DMS79 (cell line): ENCODE data around the gene PRRX2.
"Not testable (repeated sequence)": the region's sequence is repeated elsewhere in the genome, so short reads cannot be mapped to it uniquely, and the experiment has no call there.

Source experiments
- DNase-seq: peaks from one replicate; lab custom pipeline; 2025; lab: John Stamatoyannopoulos, UW

The PRRX2 gene

DNA sequence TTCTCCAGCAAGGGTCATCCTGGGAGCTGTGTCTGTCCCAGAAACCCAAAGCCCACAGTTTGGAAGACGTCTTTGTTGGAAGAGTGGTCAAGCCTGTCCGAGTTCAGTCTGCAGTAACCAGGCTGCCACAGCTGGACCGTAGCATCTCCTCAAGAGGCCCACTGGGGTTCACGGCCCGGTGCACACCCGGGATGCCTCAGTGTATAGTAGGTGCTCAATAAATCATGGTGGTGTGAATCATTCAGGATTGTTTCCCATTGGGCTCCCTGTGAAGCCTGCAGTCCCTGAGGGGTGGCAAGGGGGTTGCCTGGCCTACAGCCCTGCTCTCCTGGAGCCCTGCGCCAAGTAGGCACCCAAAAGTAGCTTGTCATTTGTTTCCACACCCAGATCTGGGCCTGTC lies 10.3 kb upstream of the PRRX2 start:
- DNase-seq = no peak

DNA sequence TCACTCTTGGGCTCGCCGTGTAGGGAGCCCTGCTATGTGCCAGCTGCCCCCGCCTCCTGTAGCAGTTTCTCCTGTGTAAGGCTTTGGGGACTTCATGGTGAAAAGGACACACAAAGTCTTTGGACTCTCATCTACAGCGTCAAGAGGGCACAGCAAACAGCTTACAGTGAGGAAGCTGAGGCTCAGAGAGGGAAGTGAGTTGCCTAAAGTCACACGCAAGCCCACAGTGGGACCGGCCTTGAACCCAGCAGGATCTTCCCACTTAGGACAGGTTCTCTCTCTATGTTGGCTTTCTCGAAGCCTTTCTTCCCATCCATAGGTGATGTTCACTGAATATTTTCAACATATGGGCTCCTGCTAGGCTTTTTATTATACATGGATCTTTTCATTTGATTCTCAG lies 9.8 kb upstream of the PRRX2 start:
- DNase-seq = no peak

DNA sequence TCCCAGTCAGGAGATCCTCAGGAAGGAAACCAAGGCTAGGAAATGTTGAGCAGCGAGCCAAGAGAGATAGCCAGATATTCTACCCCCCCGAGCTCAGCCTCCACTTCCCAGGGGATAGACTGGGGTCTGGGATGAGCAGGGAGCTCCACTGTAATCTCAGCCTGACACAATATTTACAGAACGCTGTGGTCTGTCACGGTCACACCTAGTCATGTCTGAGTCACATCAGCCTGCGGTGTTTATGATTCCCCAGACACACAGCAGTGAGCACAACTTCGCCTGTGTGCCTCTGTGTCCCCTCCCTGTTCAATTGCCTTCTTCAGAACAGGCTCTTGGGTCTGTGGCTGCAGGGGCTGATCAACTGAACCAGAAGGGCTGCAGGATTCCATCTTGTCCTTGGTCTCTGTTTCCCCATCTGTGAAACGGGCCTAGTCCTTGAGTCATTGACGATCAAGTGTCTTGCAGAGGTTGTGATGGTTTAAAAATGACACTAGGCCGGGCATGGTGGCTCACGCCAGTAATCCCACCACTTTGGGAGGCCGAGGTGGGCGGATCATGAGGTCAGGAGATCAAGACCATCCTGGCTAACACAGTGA lies 8.6 kb upstream of the PRRX2 start:
- DNase-seq = no peak

DNA sequence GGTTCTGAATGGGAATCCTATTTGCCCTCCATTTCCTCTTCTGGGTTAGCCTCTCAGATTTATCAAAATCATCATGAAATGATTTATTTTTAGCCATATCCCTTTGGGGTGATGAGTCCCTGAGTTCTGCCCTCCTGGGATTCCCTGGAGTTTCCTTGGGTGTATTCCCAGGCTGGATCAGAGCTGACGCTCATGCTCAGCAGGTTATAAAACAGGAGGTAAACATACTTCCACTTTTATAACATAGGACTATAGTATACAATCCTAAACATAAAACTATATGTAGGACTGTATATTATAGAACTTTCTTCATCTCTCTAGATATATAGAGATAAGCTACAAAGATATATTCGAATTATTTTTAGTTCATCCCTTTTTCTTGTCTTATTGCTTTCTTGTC lies 4.4 kb upstream of the PRRX2 start:
- DNase-seq = no peak

DNA sequence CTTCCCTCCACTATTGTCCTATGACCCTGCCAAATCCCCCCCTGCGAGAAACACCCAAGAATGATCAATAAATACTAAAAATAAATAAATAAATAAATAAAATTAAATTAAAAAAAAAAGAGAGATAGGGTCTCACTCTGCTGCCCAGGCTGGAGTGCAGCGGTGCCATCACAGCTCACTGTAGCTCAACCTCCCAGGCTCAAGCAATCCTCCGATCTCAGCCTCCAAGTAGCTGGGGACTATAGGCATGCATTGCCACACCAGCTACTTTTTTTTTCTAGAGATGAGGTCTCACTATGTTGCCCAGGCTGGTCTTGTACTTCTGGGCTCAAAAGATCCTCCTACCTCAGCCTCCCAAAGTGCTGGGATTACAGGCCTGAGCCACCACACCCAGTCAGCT lies 3.2 kb upstream of the PRRX2 start:
- DNase-seq = not testable (repeated sequence)

DNA sequence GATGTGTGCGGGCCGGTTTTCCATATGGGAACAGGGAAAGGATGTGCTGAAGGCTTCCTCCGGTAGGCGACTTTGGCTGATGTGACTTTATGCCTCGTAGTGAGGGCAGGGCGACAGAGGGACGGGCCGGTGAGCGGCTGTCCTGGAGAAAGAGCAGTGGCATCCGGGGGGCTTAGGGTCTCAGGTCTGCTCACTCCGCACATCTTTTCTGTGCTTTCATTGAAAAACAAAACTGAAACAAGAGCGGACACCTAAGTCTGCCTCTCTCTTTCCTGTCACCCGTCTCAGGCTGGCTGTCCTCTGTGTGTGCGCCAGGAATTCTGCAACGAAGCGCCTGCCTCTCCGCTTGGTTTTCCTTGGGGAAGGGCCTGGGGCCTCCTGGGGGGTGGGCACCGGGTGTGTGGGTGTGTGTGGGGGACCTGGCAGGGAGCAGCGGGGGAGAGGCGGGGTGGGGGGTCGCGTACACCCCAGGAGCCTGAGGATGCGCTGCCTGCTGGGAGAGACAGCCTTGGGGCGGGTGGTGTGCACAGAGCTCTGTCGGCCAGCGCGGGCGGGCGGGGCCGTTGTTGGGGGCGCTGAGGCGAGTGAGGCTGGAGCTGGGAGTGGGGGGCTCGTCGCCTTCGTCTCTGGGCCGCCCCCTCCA lies 580 bp upstream of the PRRX2 start:
- no peak for DNase-seq

DNA sequence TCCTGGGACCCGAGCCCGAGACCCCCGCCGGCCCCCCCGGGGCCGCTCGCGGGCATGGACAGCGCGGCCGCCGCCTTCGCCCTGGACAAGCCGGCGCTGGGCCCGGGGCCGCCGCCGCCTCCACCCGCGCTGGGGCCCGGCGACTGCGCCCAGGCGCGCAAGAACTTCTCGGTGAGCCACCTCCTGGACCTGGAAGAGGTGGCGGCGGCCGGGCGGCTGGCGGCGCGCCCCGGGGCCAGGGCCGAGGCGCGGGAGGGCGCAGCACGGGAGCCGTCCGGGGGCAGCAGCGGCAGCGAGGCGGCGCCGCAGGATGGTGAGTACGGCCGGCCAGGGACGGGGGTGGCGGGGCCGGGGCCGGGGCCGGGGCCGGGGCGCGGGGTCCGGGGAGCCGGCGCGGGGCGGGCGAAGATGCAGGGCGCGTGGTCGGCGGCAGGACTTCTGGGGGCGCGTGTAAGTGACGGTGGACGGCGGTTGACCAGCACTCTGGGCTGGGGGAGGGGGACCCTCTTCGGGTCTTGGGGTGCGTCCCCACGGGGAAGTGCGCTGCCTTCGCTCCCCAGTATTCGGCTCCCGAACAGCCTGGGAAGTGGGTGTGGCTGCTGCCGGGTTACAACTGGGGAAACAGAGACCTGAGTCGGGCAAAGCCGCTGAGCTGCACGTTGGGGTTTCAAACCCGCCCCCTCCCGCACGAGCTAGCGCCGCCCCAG lies 520 bp downstream of the PRRX2 start:
- no peak for DNase-seq

DNA sequence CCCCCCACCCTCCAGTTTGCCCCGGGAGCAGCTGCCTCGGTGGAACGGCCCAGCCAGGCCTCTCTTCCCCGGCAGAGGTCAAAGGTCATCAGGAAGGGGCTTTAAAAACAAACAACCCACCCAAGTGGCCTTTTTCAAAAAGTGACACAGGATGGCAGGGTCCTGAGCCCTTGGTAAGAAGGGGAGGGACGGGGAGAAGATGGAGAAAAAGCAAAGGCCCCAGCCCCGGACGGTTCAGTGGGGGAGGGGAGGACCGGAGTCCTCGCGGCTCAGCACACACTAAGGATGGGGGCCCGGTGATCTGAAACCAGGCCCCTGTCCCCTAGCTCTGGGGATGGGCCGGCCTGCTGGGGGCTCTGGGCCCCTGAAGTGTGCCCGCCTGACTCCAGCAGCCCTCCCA lies 1.1 kb downstream of the PRRX2 start:
- no peak for DNase-seq

DNA sequence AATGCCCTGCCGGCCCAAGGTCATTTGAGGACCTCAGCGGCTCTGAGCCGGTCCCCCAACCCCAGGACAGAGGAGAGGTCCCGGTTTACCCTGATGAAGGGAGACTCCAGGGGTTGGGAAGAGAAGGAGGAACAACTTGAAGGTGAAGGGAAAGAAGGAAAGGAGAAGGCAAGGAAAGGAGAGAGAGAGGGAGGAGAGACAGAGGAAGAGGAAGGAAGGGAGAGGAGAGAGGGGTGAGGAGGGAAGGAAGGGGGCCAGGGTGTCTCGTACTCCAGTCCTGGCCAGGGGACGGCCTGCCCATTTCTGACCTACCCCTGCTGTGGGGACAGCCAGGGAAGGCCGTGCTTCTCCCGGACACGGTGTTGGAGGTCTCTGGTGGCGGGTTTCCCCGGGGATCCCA lies 1.9 kb downstream of the PRRX2 start:
- no peak for DNase-seq

DNA sequence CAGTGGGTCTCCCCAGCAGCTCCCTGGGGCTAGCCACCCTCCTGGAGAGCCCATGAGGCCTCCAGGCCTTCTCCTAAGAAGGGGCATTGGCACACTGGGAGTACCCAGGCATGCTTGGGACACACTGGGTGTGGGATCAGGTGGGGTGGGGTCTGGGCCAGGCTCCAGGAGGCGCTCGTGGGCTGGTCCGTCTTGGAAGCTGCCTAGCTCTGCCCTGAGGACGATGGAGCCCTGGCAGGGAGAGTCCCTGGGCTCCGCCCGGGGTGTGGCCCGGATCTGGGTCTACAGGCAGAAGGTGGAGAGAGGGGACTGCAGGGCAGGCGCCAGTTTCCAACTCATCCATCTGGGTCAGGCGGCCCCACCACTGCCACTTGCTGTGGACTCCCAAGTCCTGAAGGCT lies 2.4 kb downstream of the PRRX2 start:
- DNase-seq = no peak

DNA sequence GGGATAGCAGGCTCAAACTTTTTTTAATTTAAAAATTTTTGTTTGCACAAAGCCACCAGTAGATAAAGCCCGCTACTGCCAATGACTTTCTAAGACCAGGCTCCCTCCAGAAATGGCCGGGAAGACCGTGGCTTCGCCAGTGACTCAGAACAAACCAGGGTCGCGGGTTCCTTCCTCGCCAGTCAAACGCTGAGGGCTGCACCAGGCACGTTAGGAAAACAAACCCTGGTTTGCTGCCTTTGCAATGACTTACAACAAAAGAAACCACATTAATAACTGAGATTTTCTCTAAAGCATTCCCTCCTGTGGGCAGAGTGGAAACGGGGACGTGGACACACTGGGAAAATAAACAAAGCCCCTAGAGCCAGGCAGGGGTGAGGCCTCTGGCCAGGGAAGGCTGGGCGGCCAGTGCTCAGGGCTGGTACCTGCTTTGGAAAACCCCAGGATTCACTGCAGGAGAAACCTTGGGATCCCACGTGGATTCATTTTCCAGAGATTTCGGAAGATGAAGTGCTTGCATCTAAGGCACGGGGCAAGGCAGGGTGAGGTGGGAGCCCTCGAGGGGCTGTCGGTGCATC lies 3.8 kb downstream of the PRRX2 start:
- no peak for DNase-seq

DNA sequence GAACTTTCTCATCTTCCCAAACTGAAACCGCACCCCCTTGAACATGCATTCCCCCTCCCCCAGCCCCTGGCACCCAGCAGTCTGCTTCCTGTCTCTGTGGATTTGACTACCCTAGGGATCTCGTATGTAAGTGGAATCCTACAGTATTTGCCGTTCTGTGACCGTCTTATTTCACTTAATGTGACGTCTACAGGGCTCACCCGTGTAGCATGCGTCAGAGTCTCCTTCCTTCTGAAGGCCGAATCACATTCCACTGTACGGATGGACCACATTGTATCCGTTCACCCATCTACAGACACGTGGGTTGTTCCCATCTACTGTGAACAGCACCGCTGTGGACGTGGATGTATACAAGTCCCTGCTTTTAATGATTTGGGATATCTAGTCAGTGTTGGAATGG lies 4.5 kb downstream of the PRRX2 start:
- DNase-seq = no peak

DNA sequence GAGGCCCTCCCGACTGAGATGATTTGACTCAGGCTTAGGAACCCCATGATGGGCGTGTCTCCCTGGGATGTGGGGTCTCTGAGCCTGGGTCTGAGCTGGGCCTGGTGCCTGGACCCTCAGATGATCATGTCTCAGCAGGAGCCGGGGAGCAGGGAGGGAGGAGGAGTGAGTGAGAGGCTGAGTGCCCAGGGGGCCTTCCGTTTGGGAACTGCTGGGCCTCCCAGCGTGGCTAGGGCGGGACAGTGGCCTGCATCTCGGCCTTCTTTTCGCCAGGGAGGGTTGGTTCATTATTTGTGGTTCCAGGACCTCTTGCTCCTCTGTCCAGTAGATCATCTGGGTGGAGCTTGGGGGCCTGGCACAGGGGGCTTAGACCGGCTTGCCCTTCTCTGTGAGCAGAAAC lies 5.6 kb downstream of the PRRX2 start:
- no peak for DNase-seq

DNA sequence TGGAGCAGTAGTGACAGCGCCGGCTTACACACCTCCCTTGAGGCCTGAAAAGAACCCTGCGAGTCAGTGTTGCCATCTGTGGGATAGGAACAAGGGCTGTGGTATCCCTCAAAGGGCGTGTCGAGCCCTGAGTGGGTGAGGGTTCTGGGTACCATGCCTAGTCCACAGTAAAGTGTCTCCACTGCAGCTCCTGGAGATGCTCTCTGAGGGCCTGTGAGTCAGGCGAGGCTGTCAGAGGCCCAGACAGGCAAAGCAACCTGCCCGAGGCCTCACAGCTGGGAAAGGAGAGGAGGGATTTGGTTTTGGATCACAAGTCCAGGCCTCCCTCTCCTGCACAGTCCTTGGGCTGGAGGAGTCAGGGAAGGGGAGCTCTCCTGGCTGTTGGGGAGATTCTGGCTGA lies 6.1 kb downstream of the PRRX2 start:
- DNase-seq = no peak

DNA sequence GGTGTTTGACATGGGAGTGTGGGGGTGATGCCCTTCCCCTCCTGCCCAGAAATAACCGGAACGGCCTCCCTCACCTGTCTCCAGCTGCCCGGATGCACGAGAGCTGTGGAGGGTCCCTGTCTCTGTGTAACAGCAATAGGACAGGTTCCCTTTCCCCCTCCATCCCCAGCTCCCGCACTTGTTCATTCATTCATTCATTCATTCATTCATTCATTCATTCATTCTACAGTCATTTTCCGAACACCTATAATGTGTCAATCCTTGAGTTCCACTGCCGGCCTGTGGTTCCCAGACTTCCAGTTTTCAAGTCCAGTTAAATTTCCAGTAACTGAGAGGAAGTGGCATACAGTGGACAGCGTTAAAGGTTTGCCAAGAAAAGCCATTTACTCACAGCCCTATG lies 7.3 kb downstream of the PRRX2 start:
- DNase-seq = no peak

DNA sequence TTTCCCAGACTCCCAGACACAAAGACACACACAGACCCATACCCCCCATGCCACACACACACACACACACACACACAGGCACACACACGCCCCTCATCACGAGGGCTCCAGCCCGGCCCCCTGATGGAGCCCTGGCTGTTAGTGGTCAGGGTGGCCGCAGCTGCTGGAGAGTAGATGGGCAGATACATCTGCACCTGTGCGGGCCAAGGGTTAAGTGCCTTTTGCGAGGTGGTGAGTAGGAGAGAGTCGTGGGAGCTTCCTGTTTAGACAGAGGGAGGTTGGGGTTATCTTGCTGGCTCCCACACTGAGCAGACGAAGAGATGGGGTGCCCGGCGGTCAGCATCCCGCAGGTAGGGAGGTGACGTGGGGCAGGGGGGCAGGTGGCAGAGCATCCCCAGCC lies 8.2 kb downstream of the PRRX2 start:
- DNase-seq = no peak

DNA sequence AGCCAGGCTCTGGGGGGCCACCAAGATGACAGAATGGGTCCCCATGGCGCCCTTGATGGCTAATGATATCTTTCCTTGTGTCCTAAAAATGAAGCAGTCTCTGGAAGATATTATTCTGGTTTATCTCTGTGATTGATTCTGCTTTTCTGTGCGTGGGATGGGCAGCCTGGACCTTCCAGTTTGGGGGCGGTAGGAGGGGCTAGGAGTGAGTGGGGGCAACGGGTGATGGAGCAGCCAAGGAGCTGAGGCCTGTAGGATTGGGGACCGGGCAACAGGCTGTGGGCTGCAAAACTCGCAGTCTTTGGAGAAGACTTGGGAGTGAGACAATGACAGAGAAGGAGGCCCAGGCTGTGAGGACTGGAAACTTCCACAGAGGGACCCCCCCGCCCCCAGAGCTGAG lies 8.8 kb downstream of the PRRX2 start:
- no peak for DNase-seq

DNA sequence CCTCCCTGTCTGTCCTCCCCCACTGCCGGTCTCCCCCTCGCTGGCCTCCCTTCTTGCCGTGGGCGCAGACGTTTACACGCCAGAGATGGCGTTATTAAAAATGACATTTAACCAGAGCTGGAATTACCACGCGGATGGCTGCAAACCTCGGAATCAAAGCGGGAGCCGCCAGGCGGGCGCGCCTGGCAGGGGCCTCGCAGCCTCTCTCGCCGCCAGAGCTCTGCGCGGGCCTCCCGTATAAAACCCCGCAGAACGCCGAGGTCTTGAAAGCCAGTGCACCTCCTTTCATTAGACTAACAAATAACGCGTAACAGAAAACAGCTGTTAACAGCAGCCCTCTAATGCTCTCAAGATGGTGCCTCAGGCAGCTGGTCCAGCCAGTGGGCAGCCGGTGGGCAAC lies 10.2 kb downstream of the PRRX2 start:
- DNase-seq = no peak

DNA sequence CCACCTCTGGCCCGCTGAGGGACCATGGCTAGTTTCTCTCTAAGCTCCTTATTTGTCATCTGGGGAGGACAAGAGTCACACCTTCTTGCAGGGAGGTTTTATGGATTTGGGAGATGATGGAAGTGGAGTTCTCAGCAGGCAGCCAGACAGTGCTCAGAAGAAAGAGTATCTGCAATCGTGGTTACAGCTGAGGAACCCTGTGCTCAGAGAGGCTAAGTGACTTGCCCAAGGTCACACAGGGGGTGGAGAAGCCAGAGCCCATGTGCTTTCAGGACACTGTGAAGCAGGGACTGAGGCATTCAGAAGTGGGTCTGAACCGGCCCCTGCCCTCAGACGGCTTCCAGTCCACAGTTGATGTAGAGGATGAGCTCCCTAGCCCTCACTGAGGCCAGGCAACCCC lies 10.8 kb downstream of the PRRX2 start:
- DNase-seq = no peak

DNA sequence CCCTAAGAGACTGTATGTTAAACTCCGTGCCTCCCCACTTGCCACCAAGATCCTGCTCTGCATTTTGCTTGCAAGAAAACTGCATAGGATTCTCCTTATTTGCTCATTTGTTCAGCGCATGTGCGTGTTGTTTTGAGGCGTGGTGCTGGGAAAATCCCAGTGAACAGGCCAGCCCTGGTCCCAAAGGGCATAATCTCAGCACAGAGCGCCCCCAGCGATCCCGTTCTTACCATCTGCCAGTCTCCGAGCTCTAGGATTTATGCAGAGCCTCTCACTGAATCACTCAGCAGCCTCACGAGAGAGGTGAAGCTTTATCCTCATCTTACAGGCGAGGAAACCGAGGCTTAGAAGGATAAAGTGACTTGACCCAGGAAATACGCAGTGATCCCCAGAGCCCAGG lies 11.5 kb downstream of the PRRX2 start:
- DNase-seq = no peak

DNA sequence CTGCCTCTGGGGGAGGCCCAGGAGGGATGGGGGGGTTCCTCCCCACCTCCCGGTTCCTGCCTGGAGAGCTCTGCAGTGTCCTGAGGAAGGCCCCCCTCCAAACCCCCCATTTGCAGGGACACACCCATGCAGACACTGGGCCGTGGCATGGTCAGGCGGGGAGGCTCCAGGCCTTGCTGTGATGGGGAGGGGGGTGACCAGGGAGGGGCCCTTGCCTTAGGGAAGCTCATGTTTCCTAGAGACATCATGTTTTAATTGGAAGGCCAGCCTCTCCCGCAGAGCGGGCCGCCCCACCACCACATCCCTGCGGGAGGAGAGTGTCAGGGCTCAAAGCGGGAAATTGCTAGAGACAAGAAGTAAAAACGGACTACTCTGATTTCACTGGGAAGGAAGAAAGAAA lies 12.0 kb downstream of the PRRX2 start:
- no peak for DNase-seq

DNA sequence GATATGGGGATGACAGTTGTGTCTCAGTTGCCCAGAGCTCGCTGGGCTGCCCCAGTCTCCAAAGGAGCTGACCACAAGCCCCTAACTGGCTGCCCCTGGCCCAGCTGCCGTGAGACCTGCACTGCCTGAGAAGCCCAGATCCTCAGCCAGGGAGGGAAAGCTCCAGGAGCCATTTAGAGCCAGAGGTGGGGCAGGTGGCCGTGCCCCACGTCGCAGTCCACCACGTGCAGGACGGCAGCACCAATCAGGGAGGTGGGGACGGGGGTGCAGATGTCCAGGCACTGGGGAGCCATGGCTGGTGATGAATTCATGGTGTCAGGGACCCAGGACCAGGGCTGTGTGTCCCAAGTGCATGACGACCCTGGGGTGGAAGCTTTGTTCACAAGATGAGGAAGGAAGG lies 13.4 kb downstream of the PRRX2 start:
- no peak for DNase-seq

DNA sequence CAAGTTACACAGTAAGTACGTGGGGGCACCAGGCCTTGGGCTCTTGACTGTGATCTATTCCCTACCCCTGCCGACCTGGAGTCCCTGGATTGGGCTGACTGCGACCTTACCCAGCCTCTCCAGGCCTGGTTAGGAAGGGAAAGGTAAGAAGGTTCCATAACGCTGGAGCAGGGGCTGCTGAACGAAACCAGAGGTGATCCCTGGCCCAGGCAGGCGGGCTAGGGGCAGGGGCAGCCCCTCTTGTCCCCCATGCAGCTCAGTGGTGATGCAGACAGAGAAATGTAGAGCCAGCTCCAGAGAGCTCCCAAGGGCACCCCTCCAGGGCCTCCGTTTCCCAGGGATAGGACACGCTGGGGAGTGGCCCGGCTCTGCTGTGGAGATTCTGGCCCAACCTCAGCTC lies 14.1 kb downstream of the PRRX2 start:
- DNase-seq = no peak

DNA sequence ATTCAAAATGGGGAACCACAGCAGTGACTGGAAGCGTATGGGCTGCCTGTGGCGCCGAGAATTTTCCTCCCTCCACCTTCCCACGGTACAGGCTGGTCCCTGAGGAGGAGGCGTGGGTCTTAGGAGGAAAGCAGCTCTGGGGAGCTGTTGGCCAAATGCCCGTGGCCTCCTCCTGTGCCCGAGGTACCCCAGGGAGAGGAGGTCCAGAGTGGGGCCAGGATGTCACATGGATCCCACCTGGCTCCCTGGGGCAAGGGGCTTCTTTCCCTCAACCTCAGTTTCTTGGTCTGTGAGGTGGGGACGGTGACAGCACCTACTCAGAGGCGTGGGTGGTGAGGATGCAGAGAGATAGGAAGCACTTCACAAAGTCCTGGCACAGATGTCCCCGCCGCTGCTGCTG lies 16.5 kb downstream of the PRRX2 start:
- no peak for DNase-seq
